HTR-8/SVneo (cell line): ENCODE measurements around the gene PLXND1.
A peak's percentile ranks its signal among the peaks of the same experiment; 100 is the strongest.

Experiments
- DNase-seq: peaks from one replicate; pipeline ENCODE4 v3.0.0; 2011; ENCODE audit warnings: low spot score, mixed read lengths; ENCODE audit not compliant: insufficient read length
- FAIRE-seq: peaks from 2 replicates; lab custom pipeline; 2011; peaks lifted over from hg19 to GRCh38; lab: Jason Lieb, UNC

Gene PLXND1

GRCh38 chr3:129572603-129573002 lies 33.9 kb downstream of the PLXND1 start:
- DNase-seq (no peak), FAIRE-seq (no peak)

DNA sequence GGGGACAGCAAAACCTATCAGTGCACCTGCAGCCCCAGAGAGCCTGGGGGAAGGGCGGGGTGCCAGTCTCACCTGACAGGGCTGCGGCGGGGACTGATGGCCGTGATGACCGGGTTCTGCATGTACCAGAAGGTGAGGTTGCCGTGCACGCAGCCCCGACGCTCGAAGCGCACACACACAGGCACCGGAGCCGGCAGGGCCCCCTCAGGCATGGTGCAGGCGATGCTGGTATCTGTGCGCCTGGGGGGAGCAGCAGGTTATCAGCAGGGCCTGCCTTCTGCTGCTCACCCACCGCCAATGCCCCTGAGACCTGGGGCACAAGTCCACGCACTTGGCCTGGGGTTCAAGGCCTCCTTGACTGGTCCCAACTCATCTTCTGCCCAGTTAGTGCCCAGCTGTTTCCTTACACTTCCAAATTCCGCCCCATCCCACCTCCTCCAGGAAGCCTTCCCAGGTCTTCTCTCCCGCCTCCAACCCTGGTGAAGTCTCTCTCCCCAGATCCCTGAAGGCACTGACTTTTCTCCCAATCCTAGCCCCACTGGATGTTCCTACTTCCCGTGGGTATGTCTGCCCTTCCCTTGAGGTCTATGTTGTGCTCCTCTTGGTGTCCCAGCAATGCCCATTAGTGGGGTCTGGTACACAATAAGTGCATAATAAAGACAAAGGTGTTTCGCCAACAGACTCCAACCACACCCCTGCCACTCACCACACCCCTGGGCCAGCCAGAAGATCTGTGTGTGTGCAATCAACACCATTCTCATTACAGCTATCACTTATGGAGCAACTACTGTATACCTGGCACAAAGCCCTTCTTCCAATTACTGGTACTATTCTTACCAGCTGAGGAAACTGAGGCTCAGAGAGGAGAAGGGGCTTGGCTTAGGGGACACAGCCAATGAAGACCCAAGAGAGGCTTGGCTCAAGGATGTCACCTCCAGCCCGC lies 34.6 kb downstream of the PLXND1 start:
- FAIRE-seq (no peak), DNase-seq (no peak)

DNA sequence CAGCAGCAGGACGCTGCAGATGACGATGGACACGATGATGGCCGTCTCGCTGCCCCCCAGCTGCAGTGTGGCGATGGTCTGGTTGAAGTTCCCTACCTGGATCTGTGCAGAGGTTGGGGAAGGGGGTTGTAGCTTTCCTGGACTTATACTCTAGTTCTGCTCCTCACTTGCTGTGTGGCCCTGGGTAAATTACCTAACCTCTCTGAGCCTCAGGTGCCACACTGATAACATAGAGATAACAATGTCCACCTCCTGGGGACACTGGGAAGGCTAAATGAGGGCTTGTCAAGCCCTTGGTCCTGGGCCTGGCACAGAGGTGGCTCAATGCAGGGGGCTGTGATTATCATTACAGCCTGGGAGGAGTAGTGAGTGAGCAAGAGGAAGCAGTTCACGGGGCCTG lies 36.6 kb downstream of the PLXND1 start:
- DNase-seq (no peak), FAIRE-seq (no peak)

DNA sequence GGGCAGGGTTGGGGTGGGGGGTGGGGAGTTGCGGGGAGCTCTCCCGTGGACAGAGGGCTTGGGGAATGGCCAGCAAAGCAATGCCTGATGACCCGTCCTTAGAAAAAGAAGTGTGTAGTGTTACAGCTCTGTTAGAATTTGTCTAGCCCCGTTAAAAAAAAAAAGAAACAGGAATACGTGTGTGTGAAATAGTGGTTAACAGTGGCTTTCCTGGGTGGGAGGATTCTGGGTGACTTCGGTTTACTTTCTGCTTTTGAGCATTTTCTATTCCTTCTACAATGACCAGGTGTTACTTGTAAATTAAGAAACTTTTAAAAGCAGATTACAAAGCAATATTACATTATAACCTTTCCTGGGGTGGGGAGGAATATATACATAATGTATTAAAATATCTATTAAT lies 38.5 kb downstream of the PLXND1 start:
- FAIRE-seq (no peak), DNase-seq (no peak)

DNA sequence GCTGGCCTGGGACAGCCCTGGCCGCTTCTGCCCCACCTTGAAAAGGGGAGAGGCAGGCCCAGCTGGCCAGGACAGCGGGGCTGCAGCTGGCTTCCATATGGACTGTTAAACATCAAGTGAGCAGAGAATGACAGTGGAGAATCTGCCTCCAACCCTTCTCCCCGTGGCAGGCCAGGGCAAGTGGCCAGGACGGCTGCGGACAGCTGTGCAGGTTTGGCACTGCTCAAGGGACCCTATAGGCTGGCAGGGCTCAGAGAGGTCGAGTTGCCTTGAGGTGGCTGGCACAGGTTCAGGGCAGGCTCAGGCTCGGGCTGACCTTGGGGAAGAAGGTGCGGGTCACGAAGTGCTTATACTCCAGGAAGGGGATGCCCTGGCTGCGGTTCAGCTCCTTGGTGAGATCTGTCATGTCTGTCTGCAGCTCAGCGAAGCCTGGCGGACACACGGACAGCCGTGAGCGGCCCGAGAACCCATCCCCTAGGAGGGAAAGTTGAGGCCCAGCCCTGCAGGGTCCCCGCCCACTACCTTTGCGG lies 39.2 kb downstream of the PLXND1 start:
- FAIRE-seq = peak; percentile 31
- DNase-seq = no peak

GRCh38 chr3:129565902-129566301 lies 40.6 kb downstream of the PLXND1 start:
- FAIRE-seq (no peak), DNase-seq (no peak)

DNA sequence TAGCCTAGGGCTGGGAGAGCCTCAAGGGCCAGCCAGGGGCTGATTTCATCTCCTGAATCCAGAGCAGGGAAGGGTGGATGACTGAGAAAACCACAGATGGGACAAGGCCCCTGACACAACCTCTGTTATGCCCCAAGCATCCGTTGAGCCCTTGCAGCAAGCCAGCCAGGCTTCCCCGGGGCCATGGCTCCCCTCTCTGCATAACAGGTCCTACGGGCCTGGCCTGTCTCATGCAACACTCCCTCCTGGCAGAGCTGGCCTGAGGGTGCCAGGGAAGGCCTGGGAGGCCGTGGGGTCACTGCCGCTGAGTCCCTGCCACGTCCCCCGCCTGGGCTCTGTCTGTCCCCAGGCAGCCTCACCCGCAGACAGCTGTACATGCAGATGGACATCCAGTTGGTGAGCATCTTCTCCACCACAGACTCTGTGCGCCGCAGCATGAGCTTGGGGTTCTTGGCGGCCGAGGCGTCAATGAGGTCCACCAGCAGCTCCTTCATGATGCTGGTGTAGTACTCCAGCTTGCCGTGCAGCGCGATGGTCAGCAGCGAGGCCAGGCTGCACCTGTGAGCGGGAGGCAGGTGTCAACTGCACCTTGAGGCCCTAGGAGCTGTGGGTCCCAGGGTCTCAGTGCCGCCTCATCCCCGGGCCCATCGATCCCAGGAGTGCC lies 41.4 kb downstream of the PLXND1 start:
- DNase-seq = no peak
- no peak for FAIRE-seq

DNA sequence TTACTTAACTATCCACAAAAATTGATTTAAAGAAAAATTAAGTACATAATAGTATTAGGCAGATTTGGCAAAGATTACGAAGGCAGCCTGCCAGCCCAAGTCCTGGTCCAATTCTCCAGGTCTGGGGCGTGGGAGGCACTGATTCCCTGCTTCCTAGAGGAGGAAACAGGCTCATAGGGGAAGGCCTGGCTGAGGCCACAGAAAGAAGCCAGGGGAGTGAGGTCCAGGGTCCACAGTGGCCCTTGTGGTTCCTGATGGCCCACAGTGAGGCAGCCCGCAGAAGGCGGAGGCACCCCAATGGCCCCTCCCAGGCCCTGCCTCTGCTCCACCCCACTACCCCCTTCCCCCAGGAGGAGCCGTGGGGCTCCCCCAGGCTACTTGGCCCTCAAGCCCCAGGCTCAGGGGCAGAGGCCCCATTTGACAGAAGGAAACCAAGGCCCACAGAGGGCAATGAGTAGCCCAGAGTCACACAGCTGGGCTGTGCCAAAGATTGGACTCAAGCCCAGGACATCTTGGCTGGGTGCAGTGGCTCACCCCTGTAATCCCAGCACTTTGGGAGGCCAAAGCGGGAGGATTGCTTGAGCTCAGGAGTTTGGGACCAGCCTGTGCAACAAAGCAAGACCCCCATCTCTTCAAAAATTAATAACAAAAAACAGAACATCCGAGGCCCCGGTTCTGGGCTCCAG lies 42.5 kb downstream of the PLXND1 start:
- FAIRE-seq = no peak
- DNase-seq = no peak

GRCh38 chr3:129563332-129563731 lies 43.1 kb downstream of the PLXND1 start:
- FAIRE-seq (no peak), DNase-seq (no peak)

DNA sequence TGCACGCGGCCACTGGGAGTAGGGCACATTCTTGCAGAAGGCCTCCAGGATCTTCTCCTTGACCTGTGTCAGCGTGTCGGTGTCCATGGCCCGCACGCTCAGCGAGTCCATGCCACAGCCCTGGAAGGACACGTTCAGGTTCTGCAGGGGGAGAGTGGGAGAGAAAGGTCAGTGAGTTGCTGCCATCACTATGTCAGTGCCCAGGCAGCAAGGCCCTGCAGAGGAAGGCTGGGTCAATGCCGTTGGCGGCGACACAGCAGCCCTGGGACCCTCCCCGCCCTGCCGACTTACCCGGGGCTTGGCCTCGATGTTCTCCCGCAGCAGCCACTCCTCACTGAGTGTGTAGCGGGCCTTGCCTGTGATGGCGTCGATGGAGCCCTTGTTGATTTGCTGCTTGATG lies 43.7 kb downstream of the PLXND1 start:
- FAIRE-seq (no peak), DNase-seq (no peak)

GRCh38 chr3:129561619-129562248 lies 44.7 kb downstream of the PLXND1 start:
- DNase-seq (no peak), FAIRE-seq (no peak)

GRCh38 chr3:129560911-129561594 lies 45.4 kb downstream of the PLXND1 start:
- DNase-seq (peak; percentile 84), FAIRE-seq (peak; percentile 49)

DNA sequence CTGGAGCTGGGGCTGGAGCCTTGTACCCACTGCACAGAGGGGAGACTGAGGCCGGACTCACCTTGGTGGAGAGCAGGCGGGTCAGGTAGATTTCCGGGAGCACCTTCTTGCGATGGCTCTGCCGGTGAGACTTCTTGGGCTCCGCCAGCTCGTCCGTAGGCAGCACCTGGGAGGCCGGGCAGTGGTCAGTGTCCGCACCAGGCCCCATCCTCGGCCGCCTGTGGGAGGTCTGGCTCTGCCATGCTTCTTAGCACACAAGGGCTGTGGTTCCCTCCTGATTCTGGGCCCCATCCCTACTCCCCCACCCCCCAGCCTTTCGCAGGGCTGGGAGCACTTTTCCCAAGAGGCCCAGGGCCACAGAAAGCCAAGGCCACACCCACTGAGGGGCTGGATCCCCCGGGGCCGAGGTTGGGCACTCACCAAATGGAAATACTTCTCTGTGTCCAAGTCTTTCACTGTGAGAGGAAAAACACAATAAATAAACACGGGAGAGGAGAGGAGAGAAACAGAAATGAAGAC lies 46.1 kb downstream of the PLXND1 start:
- DNase-seq = peak; percentile 56
- FAIRE-seq = no peak

GRCh38 chr3:129559565-129560079 lies 46.9 kb downstream of the PLXND1 start:
- DNase-seq (no peak), FAIRE-seq (no peak)

DNA sequence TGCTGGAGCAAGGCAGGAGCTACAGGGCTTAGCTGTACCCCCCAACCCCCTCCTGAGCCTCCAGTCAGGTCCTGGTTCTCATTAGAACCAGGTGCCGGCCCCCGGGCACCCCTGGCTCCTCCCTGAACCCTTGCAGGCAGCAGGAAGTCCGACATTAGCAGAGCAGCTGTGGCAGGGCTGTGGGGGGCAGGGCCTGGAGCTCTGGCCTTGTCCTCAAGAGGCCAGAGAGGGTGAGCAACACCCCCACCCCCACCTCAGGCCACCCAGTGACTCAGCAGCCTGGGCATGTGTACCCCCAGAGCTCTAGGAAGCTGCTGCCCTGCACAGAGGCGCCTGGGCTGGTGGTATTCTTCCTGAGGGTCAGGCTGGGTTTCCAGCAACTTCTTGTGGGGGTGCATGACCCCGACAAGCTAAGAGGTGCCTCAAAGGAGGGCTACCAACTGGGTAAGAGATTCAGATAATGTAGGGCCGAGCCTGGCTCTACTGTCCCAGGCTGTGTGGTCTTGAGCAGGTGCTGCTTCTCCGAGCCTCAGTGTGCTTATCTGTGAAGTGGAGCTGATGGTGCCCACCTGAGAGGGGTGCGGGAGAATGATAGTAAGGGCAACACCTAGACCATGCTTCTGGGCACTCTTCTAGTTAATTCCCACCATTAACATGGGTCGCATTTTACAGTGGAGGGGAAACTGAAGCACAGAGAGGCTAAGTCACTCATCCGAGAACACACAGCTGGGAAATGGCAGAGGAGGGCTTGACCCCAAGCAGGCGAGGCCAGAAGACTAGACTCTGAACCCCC lies 47.5 kb downstream of the PLXND1 start:
- FAIRE-seq (peak; percentile 86), DNase-seq (peak; percentile 88)

DNA sequence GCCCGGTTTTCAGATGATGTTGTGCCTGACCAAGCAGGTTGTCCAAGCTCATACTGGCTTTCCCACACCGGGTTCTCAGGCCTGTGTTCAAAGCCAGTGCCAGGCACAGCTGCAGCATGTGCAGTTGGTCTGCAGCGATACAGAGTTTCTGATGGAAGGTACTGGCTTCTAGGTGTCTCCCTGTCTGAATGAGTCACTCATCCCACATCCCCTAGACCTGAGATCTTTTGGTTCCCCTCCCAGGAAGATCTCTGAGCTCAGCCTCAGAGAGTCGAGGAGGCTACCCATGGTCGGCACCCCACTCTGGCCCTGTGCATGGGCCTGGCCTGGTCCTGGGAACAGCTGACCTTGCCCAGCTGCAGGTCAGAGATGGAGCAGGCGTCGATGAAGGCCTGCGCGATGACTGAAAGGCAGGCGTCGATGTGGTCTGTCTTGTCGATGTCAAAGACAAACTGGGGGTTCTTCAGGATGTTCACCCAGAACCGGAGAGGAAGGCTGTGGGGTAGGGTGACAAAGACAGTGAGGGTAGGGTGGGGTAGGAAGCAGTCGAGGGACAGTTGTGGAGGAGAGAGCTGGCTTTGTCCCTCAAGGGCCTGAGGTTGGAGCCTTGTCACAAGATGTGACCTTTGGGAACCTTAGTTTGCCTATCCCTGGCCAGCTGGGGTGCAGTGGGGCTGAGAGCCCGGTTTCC lies 48.2 kb downstream of the PLXND1 start:
- FAIRE-seq (peak; percentile 52), DNase-seq (no peak)

- DNase-seq = no peak
- FAIRE-seq = no peak
These were observed 49.0 kb downstream of the PLXND1 start for GRCh38 chr3:129557548-129557894.
